CD4-positive, alpha-beta T cell treated with Interferon gamma for 1 hour (primary cell): ENCODE measurements around the gene MORN5.

Source experiments
- DNase-seq: peaks from one replicate; pipeline ENCODE4 v3.0.0-alpha.2; 2020

Gene MORN5

GRCh38 chr9:122244349-122244748 is 84.6 kb downstream of the MORN5 start:
- no peak for DNase-seq

- DNase-seq = no peak
These were observed 87.0 kb downstream of the MORN5 start for GRCh38 chr9:122246666-122247065.

- no peak for DNase-seq
These were observed 88.7 kb downstream of the MORN5 start for GRCh38 chr9:122248448-122248865.
